ENCODE results near the gene TMEM72.
A peak's percentile ranks its signal among the peaks of the same experiment; 100 is the strongest.

Gene TMEM72

DNA sequence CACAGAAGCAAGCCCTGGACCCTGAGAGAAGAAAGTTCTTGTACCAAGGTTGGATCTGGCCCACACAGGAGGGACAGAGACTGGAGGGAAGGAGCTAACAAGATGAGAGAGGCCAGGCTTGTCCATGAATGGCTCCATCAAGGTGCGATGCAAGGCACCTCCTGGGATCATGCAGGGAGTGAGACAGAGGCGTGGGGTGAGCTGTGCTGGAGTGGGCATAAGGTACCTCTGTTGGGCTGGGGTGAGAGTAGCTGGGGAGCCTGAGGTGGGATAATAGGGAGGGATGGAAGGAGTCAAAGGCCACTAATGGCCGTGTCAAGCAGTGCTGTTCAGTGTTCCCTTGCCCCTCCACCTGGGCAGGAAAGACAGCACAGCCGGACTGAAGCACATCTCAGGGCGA lies 9.9 kb downstream of the TMEM72 start:
- no peak for DNase-seq

DNA sequence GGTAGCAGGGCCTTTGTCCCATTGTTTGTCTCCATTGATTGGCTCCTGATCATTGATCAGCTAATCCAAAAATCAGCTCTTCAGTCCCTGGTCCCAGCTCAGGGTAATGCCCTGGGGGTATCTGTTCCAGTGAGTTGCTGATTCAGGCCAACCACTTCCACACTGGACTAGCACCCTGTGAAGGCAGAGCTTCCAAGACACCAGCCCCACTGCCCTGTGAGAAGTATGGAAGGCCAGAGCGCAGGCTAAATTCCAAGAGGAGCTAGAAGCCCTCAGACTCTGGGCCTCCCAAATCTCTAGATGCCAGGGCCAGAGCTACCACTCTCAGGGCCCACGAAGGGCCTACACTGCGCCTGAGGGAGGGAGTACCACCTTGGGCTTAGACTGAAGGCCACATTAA lies 10.4 kb downstream of the TMEM72 start:
- DNase-seq = no peak

DNA sequence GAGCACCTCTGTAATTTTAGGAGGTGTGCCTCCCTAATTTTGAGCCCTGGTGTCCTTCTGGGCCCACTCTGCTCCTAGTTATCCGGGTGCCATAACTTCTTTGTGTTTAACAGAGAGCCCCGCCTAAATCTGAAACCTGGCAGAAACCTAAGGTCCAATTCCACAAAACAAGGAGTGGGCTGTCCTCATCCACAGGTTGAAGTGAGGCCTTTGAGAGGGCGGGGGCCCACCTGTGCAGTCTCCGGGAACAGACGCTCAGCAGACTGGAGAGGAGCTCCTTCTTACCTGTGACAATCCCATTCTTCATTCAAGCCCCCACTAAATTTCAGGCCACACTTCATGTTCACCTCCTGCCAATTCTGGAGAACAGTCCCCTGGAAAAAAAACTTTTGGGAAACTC lies 10.9 kb downstream of the TMEM72 start:
- DNase-seq = no peak

DNA sequence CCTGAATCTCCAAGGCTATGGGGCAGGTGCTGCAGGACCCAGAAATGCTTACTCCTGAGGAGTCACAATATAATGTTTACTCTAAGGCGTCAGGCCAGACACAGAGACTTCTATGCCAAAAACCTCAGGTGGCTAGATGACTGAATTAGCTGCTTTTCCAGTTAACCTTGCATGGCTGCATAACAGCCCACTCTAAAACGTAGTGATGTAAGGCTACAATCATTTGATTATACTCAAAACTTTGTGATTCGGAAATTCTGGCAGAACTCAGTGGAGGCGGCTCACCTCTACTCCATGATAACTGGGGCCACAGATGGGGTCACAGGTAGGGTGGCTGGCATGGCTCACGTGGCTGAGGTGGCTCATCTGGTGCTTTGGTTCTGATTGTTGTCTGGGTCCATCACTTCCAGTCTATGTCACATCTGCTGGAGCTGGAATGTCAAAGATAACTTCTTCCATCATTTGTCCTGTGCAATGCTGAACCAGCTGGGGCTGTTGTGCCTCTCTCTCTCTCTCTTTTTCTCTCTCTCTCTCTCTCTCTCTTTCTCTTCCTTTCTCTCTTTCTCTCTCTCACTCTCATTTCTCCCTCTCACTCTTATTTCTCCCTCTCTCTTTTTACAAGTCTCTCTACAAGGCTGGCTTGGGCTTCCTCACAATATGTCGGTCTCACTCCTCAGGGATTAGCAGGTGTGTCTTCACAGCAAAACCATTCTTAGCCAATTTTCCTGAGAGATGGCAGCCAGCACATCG lies 11.8 kb downstream of the TMEM72 start:
- no peak for DNase-seq

DNA sequence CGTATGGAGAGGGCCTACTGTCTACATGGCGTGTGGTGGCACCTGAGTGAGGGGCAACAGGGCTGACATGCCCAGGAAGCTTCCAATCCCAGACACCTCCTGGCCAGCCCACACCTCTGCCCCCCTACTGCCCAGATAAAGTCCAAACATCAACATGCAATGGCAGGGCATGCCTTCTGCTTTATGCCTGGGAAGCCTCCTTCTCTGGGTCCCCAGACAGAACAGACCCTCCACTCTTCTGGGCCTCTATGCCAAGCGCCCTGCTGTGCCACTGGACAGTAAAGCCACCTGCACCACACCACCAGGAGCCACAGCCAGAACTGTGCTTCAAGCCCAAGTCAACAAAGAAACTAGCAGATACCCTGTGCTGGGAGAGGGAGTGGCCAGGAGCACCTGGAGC lies 12.5 kb downstream of the TMEM72 start:
- no peak for DNase-seq

DNA sequence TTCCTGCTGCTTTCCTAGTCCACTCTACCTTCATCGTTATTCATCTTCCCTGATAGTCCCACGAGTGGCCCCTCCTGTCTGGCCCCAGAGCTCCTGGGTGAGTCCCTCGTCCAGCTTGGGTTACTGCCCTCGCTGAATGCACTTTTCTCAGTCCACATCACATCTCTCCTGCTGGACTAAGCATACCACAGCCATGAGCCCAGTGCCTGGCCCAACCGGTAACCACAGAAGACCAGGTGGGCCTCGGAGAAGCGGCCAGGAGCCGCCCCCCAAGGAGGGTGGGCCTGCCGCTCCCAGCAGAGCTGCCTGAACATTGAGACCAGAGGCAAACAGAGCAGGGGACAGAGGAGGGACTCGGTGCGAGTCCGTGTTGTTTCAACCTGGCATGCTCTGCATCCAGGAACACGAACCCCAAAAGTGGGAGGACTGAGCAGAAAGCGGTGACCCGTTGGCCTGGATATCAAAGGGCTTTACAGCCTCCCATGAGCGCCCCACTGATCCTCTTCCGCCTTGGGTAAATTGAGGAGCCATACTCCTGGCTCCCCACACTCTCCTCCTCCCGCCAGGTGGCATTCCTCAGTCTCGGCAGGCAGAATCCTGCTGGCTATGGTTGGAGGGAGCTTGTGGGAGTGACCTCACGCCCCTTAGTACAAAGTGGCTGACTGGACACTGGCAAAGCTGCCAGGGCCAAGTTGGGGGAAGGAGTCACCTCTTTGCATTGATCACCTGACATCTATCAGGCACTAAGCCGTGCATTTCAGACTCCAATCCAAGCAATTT lies 13.3 kb downstream of the TMEM72 start:
- DNase-seq = no peak

DNA sequence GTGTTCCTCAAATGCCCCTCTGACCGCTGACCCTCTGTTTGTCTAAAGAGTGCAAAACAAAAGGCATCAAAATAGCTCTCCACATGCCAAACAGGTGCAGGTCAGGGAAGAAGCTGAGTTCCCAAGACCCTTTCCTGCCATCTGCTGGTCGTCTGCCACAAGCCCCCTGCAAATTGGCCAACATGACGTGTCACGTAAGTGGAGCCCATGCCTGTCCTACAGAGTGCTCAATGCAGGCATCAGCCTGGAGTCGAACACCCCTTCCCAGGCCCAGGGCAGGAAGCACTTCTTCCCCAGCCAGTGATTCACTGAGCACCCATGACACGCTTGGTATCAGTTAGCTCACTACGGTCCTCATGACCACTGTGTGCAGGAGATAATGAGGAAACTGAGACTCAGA lies 14.1 kb downstream of the TMEM72 start:
- peak; percentile 77 for DNase-seq

DNA sequence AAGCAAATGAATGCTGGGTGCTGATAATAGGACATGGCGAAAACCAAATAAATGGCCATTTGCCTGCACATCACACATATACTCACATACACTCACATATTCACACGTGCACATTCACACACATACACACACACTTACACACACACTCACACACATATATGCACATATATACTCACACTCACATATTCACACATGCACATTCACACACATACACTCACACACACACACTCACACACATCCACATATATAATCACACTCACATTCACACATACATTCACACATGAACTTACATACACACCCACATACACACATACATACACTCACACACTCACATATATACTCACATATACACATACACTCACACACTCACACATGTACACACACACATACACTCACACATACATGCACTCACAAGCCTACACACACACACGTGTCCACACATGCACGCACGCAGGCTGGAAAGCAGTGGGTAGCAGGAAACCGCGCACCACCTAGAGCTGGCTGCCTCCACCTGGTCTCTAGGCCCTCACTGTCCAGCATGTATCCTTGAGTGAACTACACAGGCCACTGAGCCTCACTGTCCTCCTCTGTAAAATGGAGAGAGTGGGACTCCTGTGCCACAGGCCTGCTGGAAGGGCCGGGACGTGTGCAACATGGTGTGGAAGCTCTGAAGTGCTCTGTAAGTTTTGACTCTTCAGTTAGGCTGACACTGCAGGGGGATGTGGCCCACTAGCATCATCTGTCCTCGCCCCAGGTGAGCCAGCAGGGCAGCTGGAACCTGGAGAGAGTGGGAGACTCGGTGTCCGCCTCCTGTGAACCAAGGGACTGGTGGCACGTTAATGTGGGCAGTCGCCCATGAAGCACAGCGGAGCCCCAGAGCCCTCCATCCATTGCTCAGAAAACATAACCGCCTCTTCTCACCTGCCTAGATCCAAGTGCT lies 14.9 kb downstream of the TMEM72 start:
- DNase-seq = no peak

DNA sequence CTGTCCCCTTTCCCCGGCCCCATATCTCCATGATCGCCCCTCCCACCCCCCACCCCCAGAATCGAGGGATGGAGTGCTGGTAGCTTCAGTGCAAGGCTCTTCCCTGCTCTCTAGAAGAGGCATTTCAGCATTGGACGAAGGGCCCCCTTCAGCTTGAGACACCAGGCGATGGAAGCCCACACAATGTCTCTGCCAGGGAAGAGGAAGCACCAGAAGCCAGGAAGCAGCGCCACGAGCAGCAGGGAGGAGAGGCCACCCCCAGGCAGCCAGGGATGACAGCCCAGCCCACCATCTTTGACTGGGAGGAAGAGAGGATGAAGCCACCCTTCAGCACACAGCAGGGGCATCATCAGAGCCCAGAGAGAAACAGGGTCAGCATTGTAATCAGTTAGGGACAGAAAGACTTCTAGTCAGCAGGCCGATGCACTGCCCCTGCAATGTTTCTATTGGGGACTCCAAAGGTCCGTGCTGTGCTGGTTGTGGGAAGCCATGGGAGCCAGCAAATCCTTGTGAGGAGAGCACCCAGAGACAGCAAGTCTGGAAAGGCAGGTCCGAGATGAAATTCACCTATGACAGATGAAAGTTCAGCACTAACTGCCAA lies 15.7 kb downstream of the TMEM72 start:
- DNase-seq = peak; percentile 30

DNA sequence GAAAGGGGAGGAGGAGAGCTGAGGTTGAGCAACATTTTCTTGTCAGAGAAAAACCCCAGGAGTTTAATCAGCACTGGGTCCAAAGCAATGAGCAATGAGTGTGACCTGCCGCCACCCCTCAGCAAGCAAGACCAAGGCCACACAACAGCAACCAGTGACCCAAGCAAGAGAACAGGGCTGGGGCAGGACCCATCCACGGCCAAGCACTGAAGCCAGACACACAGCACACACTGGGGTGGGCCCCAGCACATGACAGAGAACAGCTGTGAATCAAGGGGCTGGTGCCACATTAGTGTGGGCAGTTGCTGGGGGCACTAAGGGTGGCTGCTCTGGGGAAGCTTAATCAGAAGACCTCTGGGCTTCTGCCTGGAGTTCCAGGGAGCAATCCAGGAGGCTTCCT lies 16.2 kb downstream of the TMEM72 start:
- DNase-seq = peak; percentile 65

DNA sequence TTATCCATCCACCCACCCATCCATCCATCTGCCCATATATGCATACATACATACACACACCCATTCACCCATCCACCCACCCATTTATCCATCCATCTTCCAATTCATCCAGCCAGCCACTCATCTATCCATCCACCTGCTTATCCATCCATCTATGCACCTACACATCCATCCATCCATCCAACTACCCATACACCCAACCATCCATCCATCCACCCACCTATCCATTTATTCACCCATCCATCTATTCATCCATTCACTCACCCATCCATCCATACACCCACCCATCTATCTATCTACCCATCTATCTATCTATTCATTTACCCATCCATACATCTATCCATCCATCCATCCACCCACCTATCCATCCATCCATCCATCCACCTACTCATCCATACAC lies 17.3 kb downstream of the TMEM72 start:
- DNase-seq = no peak

DNA sequence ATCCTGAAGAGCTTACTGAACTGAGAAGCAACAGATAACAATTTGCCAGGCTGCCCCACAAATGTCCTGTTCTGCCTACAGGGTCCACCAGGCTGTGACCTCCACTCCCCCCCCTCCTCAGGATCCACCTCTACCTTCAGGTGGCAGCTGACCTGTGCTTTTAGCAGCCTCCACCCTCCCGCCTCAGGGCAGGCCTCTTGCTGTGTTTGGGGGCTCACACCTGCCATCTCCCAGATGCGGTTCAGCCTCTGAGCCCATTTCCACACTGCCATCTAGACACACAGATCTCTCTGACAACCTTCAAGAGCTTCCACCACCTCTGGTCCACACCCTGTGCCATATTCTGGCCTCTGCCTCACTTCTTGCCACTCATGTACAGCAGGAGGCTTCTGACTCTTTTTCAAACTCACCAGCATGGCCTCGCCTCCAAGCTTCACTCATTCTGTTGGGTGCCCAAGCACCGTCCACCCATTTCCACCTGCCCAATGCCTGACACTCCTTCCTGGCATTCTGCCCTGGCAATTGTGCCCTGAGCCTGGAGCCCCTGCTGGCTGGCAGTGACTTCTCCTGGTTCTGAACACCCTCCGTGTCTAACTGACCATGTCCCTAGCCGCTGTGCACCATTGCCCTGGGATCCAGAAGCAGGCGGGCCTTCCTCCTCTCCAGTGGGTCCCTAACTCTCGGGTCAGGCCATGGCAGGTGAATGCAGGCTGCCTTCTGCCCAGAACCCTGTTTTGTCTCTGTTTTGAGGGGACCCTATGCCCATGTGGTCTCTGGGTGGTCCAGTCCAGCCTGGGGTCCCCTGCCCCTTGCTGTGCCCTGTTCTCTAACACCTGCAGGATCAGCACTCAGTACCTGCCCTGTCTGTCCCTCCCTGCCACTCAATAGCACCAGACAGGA lies 18.5 kb downstream of the TMEM72 start:
- no peak for DNase-seq

DNA sequence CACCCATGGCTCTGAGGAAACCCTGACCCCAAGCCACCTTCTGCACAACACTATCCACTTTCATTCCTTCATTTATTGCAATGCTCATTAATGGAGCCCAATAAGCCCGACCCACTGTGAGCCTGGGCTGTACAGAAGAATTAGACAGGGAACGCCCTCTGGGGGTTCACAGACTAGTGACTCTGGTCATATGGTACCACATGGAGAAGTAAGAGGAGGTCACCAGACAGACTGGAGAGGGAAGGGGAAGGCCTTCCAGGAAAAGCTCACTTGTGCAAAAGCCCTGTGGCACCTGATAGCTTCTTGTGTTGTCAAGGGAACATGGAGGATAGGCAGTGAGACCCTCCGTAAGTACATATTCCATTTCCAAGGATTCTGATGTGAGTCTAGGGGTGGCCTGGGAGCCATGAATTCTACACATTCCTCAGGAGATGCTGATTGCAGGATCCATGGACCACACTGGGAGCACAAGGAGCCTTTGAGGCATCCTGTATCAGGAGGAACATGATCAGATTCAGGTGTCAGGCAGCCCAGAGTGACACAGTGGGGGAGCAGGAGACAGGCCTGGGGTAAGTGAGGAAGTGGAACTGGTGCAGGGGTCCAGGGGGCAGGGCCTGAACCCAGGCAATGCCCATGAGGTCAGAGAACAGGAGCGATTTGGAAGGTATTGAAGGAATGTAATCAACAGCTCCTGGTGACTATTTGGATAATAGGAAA lies 19.9 kb downstream of the TMEM72 start:
- DNase-seq = no peak

DNA sequence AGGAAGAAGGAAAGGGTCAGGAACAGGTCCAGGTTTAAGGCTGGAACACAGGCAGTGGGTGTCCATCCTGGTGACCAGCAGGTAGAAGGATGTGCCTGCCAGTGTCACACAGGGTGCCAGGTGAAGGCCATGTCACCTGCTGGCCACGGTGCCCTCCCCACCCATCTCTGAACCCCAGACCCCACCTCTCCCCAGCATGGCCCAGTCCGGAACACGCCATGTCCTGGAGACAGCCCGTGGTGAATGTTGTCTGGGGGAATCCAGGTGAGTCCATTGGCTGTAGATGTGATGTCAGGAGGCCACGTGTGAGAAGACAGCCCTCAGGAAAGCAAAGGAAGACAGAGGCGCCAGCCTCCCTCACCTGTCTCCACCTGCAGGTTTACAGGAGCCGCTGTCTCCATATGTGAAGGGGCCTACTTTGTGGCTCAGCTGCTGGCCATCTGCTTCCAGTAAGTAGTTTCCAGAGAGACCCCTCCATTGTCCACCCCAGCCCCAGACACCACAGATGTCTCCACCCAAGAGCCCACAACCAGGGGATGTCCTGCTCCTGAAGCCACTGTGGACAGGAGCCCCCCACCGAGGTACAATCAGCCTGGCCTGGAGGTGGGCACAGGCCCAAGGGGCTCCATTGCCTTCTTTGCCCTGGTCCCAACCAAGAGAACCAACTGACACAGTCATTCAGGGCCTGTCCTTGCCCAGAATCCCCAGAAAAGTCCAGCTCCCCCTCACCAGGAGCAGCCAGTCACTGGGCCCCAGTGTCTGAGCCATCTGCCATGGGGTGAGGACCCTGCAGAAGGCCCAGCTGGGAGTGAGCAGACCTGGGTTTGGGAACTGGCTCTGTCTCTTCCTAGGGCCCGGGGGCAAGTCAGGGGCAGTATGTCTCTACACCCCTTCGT lies 20.7 kb downstream of the TMEM72 start:
- DNase-seq = no peak

DNA sequence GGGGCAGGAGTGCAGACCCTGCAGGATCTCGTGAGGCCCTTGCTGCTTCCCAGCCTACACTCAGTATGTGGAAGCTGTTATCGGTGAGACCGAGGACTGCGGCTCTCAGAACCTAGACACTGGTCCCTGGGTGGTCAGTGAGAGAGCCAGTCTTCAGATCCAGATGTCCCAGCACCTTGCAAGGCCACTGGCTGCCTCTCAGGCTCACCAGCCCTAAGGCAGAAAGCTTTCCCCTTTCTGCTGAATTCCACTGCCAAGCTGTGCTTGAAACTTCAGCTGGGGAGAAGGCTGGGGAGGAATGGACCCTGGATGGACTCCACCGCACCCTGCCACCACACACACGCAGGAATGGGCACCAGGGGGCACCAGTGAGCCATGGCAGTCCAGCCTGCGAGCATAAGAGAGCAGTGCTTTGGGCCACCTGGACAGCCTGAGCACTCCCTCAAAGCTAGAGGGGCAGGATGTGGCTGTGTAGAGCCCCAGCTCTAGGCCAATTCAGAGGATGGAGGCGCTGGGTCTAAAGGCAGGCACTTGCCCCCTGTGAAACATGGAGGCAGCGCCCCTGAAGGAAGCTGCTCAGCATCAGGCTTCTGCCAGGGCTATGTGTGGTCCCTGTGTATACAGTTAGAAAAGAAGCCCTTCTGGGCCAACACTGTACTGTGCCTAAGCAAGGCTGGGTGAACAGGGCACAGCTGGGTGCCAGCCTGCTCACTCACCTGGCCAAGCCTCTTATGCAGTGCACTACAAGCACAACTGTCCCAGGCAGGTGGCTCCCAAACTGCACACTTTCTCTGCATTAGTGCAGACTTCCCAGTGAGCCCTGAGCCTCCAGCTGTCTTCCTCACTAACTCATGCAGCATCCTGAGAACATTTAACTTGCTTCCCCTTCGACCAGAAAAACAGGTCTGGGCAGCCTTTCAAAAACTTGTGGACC lies 21.6 kb downstream of the TMEM72 start:
- DNase-seq = peak; percentile 91

DNA sequence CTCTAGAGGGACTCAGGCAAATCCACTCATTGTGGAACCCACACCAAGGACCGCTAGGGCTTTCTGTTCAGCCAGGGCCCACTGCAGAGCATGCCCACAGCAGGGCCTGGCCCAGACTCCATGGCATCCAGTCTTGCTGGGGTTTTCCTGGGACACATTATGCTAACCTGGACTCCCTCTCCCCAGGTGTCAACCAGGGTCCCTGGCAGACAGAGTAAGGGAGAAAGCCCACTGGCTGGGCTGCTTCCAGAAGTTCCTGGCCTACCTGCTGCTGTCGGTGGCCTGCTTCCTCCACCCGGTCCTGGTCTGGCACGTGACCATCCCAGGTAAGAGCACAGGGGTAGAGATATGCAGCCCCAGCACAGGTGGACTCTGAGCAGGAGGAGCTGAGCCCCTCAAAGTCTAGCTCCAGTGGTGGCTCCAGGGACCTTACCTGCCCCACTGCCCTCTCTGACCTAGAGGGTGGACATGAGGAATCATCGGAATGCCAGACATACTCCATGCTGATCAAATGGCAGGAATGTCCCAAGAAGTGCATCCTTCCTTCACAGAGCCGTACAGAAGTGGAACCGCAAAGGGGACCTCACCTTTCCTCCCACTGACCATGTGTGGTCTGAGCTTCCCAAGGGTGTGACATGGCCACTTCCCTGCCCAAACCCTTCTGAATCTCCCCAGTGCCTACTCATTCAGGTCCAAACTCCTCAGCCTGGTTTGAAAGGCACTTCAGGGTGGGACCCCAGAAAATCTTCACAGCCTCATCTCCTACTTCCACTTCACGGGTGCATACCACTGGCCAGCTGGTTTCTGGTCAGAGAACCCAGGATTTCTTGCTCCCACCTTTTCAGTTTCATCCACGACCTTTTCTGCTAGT lies 22.5 kb downstream of the TMEM72 start:
- no peak for DNase-seq

DNA sequence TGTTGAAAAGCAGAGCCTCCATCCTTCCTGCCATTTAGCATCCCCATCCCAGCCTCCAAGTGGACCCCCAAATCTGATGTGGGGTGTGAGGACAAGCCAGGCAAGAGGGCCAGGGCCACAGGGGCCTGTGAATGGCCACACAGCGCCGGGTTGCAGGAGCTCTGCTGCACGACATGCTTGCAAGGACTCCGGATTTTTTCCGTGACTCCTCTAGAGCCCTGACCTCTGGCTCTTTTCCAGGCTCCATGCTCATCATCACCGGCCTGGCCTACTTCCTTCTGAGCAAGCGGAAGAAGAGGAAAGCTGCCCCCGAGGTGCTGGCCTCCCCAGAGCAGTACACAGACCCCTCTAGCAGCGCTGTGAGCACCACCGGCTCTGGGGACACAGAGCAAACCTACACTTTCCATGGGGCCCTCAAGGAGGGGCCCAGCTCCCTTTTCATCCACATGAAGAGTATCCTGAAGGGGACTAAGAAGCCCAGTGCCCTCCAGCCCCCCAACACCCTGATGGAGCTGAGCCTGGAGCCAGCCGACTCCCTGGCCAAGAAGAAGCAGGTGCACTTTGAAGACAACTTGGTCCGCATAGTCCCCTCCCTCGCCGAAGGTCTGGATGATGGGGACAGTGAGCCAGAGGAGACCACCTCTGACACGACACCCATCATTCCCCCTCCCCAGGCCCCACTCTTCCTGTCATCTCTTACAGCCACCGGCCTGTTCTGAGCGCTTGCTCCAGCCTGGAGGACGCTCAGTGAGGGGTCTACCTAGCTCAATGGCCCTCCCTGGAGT lies 23.5 kb downstream of the TMEM72 start:
- no peak for DNase-seq

Measured in suppressor macrophage treated with lipopolysaccharide for 4 hours (primary cell).